HL-60 (cell line): Measurements from ENCODE around the gene ICAM1.
"Not testable (repeated sequence)": the region's sequence is repeated elsewhere in the genome, so short reads cannot be mapped to it uniquely, and the experiment has no call there.

Experiments
- DNase-seq, 2 experiments: peaks; one replicate each; pipeline ENCODE4 v3.0.0-alpha.2; 2010 to 2020; ENCODE audit warnings: low read depth in 1 of 2, low spot score in 1 of 2
- H3K27ac ChIP-seq: fragments of 250-450 bp; sonication (Bioruptor Pico); replicated peaks from 2 replicates; pipeline ENCODE4 v1.5.1; 2020; ENCODE audit warnings: mild to moderate bottlenecking, moderate library complexity
- H3K27me3 ChIP-seq: fragments of 250-450 bp; sonication (Bioruptor Pico); 2 replicates; pipeline ENCODE4 v1.5.1; 2021; ENCODE audit warnings: mild to moderate bottlenecking, moderate library complexity; ENCODE audit not compliant: insufficient read depth, poor library complexity, severe bottlenecking
- H3K4me3 ChIP-seq: replicated peaks from 2 replicates; pipeline ENCODE4 v1.5.1; 2011; ENCODE audit warnings: mild to moderate bottlenecking, control low read depth, low read length; ENCODE audit not compliant: insufficient read depth
- CTCF ChIP-seq: IDR thresholded peaks from one replicate; pipeline ENCODE4 v1.5.1; 2011; ENCODE audit warnings: low read length, control low read depth, inconsistent platforms; ENCODE audit not compliant: insufficient read depth
- GABPA ChIP-seq: IDR thresholded peaks from 2 replicates; pipeline ENCODE4 v1.6.1; 2012; ENCODE audit warnings: low read depth
- POLR2AphosphoS5 ChIP-seq: IDR thresholded peaks from 2 replicates; pipeline ENCODE4 v1.6.1; 2012; ENCODE audit warnings: low read depth
- REST ChIP-seq: IDR thresholded peaks from 2 replicates; pipeline ENCODE4 v1.6.1; 2012; ENCODE audit warnings: low read depth; ENCODE audit not compliant: insufficient replicate concordance
- SPI1 ChIP-seq: IDR thresholded peaks from 2 replicates; pipeline ENCODE4 v1.6.1; 2012; ENCODE audit warnings: low read depth, mild to moderate bottlenecking, borderline replicate concordance

Gene ICAM1

GRCh38 chr19:10235003-10235402 lies 35.9 kb upstream of the ICAM1 start:
- no peak overlapping the region for H3K27ac ChIP-seq
- TF ChIP-seq CTCF, result no peak
- TF ChIP-seq POLR2AphosphoS5, result no peak
- TF ChIP-seq REST, result no peak
- TF ChIP-seq GABPA, result no peak
- TF ChIP-seq SPI1, result no peak
- H3K4me3 ChIP-seq, result no peak overlapping the region
- DNase-seq, result no peak
- H3K27me3 ChIP-seq, result no peaks in the 10 kb centered on the region

- not testable (repeated sequence) for DNase-seq, H3K27me3 ChIP-seq, H3K27ac ChIP-seq, H3K4me3 ChIP-seq
Measured at GRCh38 chr19:10235409-10235808, 35.5 kb upstream of the ICAM1 start.

GRCh38 chr19:10237702-10238101 lies 33.2 kb upstream of the ICAM1 start:
- Histone ChIP-seq H3K4me3 (no peak overlapping the region), H3K27me3 (no peaks in the 10 kb centered on the region), H3K27ac (no peak overlapping the region)
- TF ChIP-seq POLR2AphosphoS5, result no peak
- no peak for DNase-seq

- peak in 1 of 2 experiments; percentile 30 for DNase-seq
- TF ChIP-seq REST, result no peak
- TF ChIP-seq SPI1, result no peak
- H3K27ac ChIP-seq, result no peak overlapping the region
Measured at GRCh38 chr19:10238172-10238783, 32.6 kb upstream of the ICAM1 start.

GRCh38 chr19:10241826-10242449 lies 29.0 kb upstream of the ICAM1 start:
- not testable (repeated sequence) for H3K27ac ChIP-seq, H3K4me3 ChIP-seq

More at GRCh38 chr19:10238172-10238783, 32.6 kb upstream of the ICAM1 start:
- Histone ChIP-seq H3K27me3 (no peaks in the 10 kb centered on the region), H3K4me3 (no peak overlapping the region)

GRCh38 chr19:10243606-10244005 lies 27.3 kb upstream of the ICAM1 start:
- DNase-seq, result no peak
- no peak for TF ChIP-seq REST
- TF ChIP-seq GABPA, result no peak
- no peak for TF ChIP-seq POLR2AphosphoS5
- no peak for TF ChIP-seq SPI1
- no peak for TF ChIP-seq CTCF
- Histone ChIP-seq H3K4me3 (no peak overlapping the region), H3K27ac (no peak overlapping the region), H3K27me3 (no peaks in the 10 kb centered on the region)

More at GRCh38 chr19:10241826-10242449, 29.0 kb upstream of the ICAM1 start:
- not testable (repeated sequence) for DNase-seq, H3K27me3 ChIP-seq
